Measurements from ENCODE around the gene HCRTR2.
"Not testable (repeated sequence)": the region's sequence is repeated elsewhere in the genome, so short reads cannot be mapped to it uniquely, and the experiment has no call there.

The HCRTR2 gene

DNA sequence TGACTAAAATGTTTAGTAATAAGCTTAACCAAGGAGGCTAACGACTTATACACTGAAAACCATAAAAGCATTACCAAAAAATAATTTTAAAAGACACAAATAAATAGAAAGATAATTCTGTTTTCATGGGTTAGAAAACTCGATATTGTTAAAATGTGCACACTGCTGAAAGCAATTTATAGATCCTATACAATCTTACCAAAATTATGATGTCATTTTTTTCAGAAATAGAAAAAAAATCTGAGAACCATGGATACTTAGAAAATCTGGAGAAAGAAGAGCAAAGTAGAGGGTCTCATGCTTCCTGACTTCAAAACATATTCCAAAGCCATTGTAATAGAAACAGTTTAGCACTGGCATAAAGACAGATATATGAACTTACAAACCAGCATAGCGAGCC lies 46.6 kb downstream of the HCRTR2 start:
- no peak for DNase-seq

- DNase-seq: no peak
These were observed 53.5 kb downstream of the HCRTR2 start for GRCh38 chr6:55227862-55228261.

DNA sequence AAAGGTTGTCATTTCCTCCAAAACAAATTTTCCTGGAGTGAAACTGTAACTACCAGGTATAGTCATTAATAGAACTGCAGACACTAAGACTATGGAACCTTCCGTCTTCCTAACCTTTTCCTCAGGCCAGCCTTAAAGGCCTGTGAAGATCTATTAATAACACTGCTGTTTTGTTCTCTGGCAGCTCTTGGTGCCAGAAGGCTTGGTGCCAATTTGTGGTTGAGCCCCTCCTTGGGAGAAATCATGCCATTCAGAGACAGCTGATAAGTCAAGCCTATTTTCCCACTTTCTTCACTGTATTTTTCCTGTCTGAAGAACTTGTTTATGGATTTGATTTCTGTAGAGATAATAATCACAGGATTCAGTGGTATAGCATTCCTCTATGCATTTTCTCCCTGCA lies 64.8 kb downstream of the HCRTR2 start:
- DNase-seq: no peak

GRCh38 chr6:55240975-55241605 lies 66.8 kb downstream of the HCRTR2 start:
- DNase-seq: peak; percentile 58

DNA sequence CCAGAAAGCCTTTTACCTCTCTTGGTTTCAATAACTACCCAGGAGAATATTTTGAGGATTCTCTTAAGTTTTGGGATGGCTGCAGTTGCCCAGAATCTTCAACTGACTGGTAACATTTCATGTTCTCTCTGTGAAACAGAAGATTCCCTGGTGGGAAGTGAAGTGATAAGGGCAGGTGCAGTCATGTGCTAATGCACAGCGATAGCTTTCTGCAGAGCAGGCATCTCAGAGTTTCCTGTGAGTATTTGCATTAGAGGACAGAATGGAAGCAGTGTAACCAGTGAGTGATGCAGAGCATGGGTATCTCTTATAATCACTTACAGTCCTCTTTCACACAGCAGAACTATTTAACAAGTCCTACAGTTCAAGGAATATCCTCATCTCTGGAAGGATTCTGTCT lies 76.1 kb downstream of the HCRTR2 start:
- no peak for DNase-seq

- DNase-seq: peak; percentile 98
These were observed 80.8 kb downstream of the HCRTR2 start for GRCh38 chr6:55255113-55255512.

GRCh38 chr6:55260181-55260580 lies 85.9 kb downstream of the HCRTR2 start:
- peak; percentile 23 for DNase-seq

- no peak for DNase-seq
These were observed 91.2 kb downstream of the HCRTR2 start for GRCh38 chr6:55265409-55266114.

DNA sequence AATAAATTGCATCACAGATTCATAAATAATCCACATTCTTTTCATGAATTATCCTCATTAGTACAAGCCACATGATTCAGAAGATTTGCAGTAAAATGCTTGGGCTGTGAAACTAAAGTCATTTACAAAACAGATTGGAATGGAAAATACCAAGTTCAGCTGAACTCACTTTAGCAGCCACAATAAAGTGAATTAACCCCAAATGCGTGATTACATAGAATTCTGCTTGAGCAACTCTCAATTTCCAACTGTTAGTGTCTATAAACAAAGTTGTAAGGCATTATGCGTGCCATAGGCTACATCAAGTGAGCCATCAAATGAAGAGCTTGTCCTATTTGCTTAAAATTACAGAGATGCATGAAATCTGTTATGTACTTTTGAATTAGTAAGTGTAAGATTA lies 92.6 kb downstream of the HCRTR2 start:
- DNase-seq: peak; percentile 23

- DNase-seq: peak; percentile 73
These were observed 102.6 kb downstream of the HCRTR2 start for GRCh38 chr6:55276745-55277530.

GRCh38 chr6:55277646-55278045 lies 103.3 kb downstream of the HCRTR2 start:
- DNase-seq: no peak

DNA sequence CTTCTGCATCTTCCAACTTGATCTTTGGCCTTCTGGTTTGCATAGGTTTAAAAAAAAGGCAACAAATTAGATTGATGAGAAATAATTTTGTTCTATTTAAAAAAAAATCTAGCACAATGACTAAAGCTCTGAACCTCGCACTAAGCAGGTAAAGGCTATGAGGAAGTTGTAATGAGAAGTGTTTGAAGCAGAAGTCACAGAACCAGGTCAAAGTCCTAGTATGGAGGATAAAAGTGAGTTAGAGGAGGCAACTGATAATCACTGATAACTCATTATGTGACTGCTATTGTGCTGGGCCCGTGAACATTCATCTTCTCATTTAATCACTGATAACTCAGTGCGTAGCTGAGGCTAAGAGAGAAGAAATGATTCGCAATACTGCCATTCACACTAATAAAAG lies 106.9 kb downstream of the HCRTR2 start:
- no peak for DNase-seq

DNA sequence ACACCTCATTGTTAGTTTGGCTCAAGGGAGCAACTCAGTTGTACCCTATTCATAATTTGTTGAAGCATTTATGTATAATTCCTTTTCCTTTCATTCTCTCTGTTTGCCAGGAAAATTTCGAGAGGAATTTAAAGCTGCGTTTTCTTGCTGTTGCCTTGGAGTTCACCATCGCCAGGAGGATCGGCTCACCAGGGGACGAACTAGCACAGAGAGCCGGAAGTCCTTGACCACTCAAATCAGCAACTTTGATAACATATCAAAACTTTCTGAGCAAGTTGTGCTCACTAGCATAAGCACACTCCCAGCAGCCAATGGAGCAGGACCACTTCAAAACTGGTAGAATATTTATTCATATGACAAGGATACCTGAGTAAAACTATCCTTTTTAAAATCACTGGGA lies 107.8 kb downstream of the HCRTR2 start:
- DNase-seq: no peak

DNA sequence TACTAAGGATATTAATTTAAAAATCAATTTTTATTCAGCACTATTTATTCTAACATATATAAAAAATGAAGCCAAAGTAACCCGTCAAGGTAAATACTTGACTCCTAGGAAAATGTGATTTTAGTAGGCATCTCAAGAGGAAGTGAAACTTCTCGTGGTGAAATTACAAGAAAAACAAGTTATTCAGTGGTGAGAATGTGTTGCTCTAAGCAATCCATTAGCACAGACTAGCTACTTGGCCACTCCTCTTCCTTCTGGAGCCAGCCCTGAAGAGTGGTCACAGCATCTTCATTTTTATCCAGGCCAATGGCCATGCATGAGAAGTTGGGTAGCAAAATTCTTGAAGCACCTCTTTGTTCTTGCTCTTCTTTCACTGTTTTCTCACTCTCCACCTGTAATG lies 112.5 kb downstream of the HCRTR2 start:
- DNase-seq: no peak

- no peak for DNase-seq
These were observed 116.4 kb downstream of the HCRTR2 start for GRCh38 chr6:55290736-55291135.

GRCh38 chr6:55293116-55293515 lies 118.8 kb downstream of the HCRTR2 start:
- DNase-seq: peak; percentile 52

- not testable (repeated sequence) for DNase-seq
These were observed 122.9 kb downstream of the HCRTR2 start for GRCh38 chr6:55297214-55297613.

DNA sequence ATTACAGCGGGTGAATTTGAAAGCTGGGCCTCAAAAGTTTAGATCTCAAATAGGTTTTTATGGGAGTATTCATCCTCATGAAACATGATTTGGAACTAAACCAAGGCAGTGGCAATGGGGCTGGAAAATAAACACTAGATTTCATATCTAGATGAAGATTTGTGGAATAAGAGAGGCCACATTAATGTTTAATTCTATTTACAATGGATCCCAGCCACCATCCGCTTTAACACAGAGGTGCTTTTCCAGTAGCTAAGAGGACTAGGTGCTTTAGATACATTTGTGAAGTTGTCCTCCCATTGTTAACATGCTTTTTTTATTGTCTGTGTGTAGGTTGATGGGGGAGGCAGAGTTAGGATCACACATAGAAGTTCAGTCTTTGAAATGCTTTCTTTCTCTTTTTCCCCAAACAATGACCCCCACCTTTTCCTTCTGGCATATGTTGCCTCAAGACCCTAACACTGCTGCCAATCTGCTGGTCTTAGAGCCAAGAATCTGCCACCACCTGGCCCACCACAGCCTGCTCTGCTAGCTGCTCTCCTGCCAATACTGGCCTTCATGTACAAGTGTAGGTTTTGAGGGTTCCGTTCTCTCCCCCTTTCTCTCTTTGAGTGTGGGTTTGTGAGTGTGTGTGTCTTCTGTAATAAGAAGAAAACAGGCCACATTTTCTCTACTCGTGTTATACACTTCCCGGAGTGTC lies 125.1 kb downstream of the HCRTR2 start:
- peak; percentile 15 for DNase-seq

- no peak for DNase-seq
These were observed 130.4 kb downstream of the HCRTR2 start for GRCh38 chr6:55304747-55305146.

GRCh38 chr6:55319961-55320695 lies 145.8 kb downstream of the HCRTR2 start:
- DNase-seq: no peak

DNA sequence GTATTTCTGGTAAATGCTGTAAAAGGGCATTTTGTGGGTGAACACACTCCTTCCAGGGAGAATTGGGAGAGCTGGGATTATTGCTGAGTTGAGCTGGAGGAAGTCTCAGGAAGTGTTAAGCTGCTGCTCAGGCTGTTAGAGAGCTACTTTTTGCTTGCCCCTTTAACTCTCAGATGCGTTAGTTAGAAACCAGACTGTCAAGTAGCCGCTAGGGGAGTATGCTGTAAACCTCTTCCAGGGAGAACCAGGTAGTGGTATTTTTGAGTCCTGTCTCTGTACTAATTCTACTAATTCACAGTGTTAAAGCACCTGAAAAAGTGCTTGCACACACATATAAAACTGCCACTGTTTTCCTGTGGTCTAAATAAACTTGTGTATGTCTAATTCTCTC lies 146.4 kb downstream of the HCRTR2 start:
- DNase-seq: no peak

- DNase-seq: no peak
These were observed 152.9 kb downstream of the HCRTR2 start, which contains the start of gene GFRAL for GRCh38 chr6:55327169-55327568. Gene GFRAL, plus strand, starts transcription at chr6:55327469. Its CDS starts 86 bp downstream, at chr6:55327555.
